Testis (tissue), 3 donors: Measurements from ENCODE around the gene KCNIP1. TPM values are rescaled to one million over a fixed set of nuclear protein-coding genes. Genes with fewer than 3 reads are reported as not detected.

Experiments used
- DNase-seq: peaks from one replicate; pipeline ENCODE4 v3.0.0-alpha.2; 2019
- H3K27ac ChIP-seq, 2 donors: fragments of 200-600 bp; sonication (generic); one replicate each; pipeline ENCODE4 v1.5.1; 2019
- H3K27me3 ChIP-seq: fragments of 200-600 bp; sonication (generic); one replicate; pipeline ENCODE4 v1.5.1; 2019
- H3K36me3 ChIP-seq: fragments of 200-600 bp; sonication (generic); one replicate; pipeline ENCODE4 v1.5.1; 2017; ENCODE audit warnings: low read depth; ENCODE audit errors: missing control alignments
- H3K4me1 ChIP-seq: fragments of 200-600 bp; sonication (generic); one replicate; pipeline ENCODE4 v1.5.1; 2019
- H3K4me3 ChIP-seq, 2 donors: fragments of 200-600 bp; sonication (generic); one replicate each; pipeline ENCODE4 v1.5.1; 2017 to 2019
- H3K9me3 ChIP-seq: fragments of 200-600 bp; sonication (generic); one replicate; pipeline ENCODE4 v1.5.1; 2017
- CTCF ChIP-seq, 3 experiments: fragments of 450-650 bp in 2 of 3; fragments of 200-600 bp in 1 of 3; sonication (generic) in 1 of 3; IDR thresholded peaks; one replicate each; pipeline ENCODE4 v1.5.1; 2016 to 2019; ENCODE audit warnings: antibody characterized with exemption in 3 of 3, mild to moderate bottlenecking in 2 of 3, moderate library complexity in 1 of 3
- POLR2A ChIP-seq: fragments of 450-650 bp; IDR thresholded peaks from one replicate; pipeline ENCODE4 v1.6.1; 2017; ENCODE audit warnings: antibody characterized with exemption, mild to moderate bottlenecking, moderate library complexity
- WGBS, 2 donors: methylation state at CpG; one replicate each; pipeline ENCODE4 v1.1.5; 2018; 5-methylcytosine and 5-hydroxymethylcytosine counted together
- intact Hi-C: fragments of 100-400 bp; cut with DNase I; formaldehyde crosslinking; loops from one replicate; pipeline ENCODE4 v1.15.1; 2023; ENCODE audit warnings: low total_unique reads
- polyA plus RNA-seq: library from polyadenylated mRNA; stranded (reverse); fragments of 350-450 nt; fragmentation: Illumina TruSeq; extraction: RNeasy Lipid Tissue Mini Kit (QIAGEN cat#74804); gene quantifications from one replicate; pipeline ENCODE4 v1.2.3, GENCODE V29; 2014; ENCODE audit warnings: low read depth, low replicate concordance; ENCODE audit not compliant: insufficient read depth
- total RNA-seq, 2 donors: library from RNA; depleted of rRNA; stranded (reverse); fragments of >200 nt; gene quantifications; one replicate each; pipeline ENCODE4 v1.2.3, GENCODE V29; 2016

The KCNIP1 gene
- total and polyA plus RNA-seq, 3 donors from 2014 or later, result 5.9 to 14.8 (median 13.4) TPM

DNA sequence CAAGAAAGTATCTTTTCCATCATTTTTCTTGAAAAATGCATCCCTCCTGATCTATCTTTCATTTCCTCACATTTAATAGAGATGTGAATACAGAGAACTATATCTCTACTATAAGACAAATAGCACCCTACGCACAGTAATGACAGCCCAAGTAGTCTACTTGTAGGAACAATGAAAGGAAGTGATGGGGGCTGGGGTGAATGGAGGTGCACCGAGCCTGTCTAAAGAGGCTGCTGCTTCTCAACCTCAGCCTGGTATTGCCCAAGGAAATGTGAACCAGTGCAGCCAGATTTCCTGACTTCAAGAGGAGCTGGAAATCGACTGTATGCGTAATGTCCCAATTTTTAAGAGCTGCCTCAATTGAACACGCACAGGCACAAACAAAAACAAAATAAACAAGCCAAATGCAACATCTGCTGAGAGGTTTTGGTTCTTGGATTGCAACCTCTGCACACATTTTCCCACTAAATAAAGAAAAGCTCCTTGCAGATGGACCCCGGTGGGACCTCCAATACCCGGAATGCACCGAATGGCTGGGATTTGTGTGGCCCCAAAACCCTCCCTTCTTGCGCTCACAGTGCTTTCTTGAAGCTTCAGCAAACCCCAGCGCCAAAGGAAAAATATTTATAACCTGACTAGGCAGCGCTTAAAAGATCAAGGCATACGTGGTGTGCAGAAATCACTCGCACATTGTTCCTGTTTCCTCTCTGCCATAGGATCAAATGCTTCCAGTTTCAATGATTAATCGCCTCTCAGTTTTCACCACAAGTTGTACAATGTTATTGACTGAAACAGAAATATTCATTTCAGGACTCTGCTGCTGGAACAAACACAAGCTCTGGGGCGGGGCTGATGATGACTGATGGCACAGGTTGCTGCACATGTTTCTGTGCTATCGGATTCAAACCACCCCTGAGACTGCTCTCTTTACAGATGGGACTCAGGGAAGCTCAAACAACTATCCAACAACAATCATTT lies 68.3 kb downstream of the KCNIP1 start:
- 54 to 64% methylated on average over 16 of the region's 16 CpGs for WGBS, 2 donors
- H3K27ac ChIP-seq, result no peak overlapping the region
- intact Hi-C loops, result no loop called here

DNA sequence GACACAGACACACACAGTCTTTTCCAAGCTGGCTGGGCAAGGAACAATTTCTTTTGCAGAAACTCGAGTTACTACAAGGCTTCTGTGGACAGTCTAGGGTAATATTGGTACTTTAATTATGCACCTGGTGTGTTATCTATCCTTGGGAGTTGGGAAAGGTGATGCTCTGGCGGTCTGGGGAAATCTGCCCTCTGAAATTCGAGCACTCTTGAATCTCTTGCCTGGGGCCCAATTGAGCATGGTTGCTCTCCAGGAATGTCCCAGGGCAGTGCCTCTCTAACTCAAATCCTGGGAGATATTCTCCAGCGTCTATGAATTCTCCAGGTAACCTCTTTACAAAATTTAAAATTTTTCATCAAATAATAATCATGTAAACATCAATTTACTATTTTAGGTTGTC lies 69.3 kb downstream of the KCNIP1 start:
- intact Hi-C loops, result no loop called here
- DNase-seq, result no peak
- Histone ChIP-seq H3K9me3 (no peaks in the 10 kb centered on the region), H3K27ac (no peak overlapping the region), H3K4me1 (peaks cover 8% of the 10 kb centered on the region), H3K27me3 (no peaks in the 10 kb centered on the region), H3K4me3 (no peak overlapping the region), H3K36me3 (no peaks in the 10 kb centered on the region)
- TF ChIP-seq CTCF (IDR thresholded peaks at IDR 0.05), result no peak
- TF ChIP-seq POLR2A, result no peak
- WGBS, 2 donors, result 73 to 80% methylated on average over 4 of the region's 4 CpGs

More for the DNA sequence above, 68.3 kb downstream of the KCNIP1 start:
- TF ChIP-seq CTCF (IDR thresholded peaks at IDR 0.05), result no peak
- TF ChIP-seq POLR2A, result no peak
- no peak overlapping the region for H3K4me3 ChIP-seq
- DNase-seq, result no peak
- H3K9me3 ChIP-seq, result no peaks in the 10 kb centered on the region
- no peaks in the 10 kb centered on the region for H3K36me3 ChIP-seq
- H3K27me3 ChIP-seq, result no peaks in the 10 kb centered on the region
- H3K4me1 ChIP-seq, result peaks cover 8% of the 10 kb centered on the region

DNA sequence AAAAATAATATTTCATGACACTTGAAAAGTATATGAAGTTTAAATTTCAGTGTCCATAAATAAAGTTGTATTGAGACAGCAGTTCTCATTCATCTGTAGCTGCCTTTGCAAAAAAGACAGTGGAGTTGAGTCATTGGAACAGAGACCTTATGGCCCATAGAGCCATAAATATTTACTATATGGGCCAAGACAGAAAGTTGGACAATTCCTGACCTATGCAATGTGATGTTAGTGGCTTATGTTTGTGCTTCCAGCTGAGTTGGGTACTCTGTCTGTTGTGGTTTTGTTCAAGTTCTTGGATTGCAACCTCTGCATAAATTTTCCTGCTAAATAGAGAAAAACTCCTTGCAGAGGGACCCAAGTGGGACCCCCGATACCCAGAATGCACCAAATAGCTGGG lies 69.8 kb downstream of the KCNIP1 start:
- DNase-seq, result no peak
- peaks cover 8% of the 10 kb centered on the region for H3K4me1 ChIP-seq
- no peaks in the 10 kb centered on the region for H3K9me3 ChIP-seq
- no peak overlapping the region for H3K4me3 ChIP-seq
- TF ChIP-seq POLR2A, result no peak
- TF ChIP-seq CTCF (IDR thresholded peaks at IDR 0.05), result no peak
- WGBS, 2 donors, result 94 to 100% methylated on average over 1 of the region's 1 CpG
- H3K36me3 ChIP-seq, result no peaks in the 10 kb centered on the region
- no peaks in the 10 kb centered on the region for H3K27me3 ChIP-seq
- intact Hi-C loops, result no loop called here
- no peak overlapping the region for H3K27ac ChIP-seq

DNA sequence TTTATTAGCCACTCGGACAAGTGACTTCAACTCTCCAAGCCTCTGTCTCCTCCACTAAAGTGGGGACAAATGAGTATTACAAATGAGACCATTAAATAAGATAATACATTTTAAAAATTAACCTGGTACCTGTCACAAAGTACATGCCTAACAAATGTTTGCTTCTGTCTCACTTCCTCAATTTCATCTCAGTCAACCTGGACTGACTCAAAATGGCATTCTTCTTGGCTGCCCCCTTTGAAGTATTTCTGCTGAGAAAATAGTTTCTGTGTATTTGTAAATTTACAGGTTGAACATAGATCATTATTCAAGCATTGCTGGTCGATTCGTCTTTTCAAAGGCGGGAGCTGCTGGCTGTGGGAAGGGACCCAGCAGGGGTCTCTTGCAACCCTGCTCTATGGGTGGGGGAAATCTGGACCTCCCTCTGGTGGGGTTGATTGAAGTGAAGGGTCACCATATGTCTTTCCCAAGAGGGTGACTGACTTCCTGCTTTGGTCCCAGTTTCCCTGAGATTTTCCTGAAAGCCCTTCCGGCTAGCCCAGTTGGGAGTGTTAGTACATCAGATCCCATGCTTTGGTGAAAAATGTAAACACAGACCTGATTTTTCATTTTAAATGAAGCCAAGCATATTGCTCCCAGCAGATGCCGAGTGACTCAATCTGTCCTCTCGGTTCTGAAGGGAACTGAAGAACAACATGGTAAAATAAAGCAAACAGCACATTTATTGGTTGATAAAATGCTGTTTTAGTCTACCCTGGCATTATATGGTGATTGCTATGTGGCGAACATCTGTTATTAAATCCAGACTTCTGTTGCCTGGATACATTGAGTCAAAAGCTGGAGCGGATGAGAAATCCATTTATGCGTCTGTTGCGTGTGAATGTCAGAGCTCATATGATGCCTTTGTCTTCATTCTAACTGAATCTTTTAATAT lies 73.0 kb downstream of the KCNIP1 start:
- H3K4me3 ChIP-seq, result no peak overlapping the region
- H3K27ac ChIP-seq, result no peak overlapping the region
- H3K9me3 ChIP-seq, result no peaks in the 10 kb centered on the region
- WGBS, 2 donors, result 92 to 96% methylated on average over 11 of the region's 11 CpGs
- H3K27me3 ChIP-seq, result no peaks in the 10 kb centered on the region
- H3K36me3 ChIP-seq, result no peaks in the 10 kb centered on the region
- intact Hi-C loops, result no loop called here
- TF ChIP-seq POLR2A (no peak), CTCF (IDR thresholded peaks at IDR 0.05) (no peak)
- DNase-seq, result no peak
- peaks cover 8% of the 10 kb centered on the region for H3K4me1 ChIP-seq
